HepG2 (cell line): ENCODE data around the gene BEGAIN. TPM values are rescaled to one million over a fixed set of nuclear protein-coding genes. Genes with fewer than 3 reads are reported as not detected.

Experiments
- ATAC-seq: fragments of 200-7000 bp; cut with Tn5 transposase; 3 replicates; pipeline ENCODE4 v1.9.1; 2020; ENCODE audit warnings: mild to moderate bottlenecking, moderate library complexity
- BruUV-seq: library from RNA; stranded (reverse); fragments of 400-500 nt; replicated peaks from 2 replicates; lab custom pipeline; 2021; lab: Mats Ljungman, UMichigan
- CTCF ChIA-PET: fragments of 300-600 bp; formaldehyde crosslinking; extraction: SDS; loops from one replicate; lab custom pipeline; 2021; ENCODE audit warnings: low total read pairs, inconsistent platforms, low intra/inter-chr PET ratio; lab: Yijun Ruan, JAX
- POLR2A ChIA-PET: fragments of 350-600 bp; sonication (Branson Sonifier 250); formaldehyde crosslinking; loops from one replicate; lab custom pipeline; 2020; ENCODE audit warnings: antibody characterized with exemption, inconsistent platforms; lab: Yijun Ruan, JAX
- DNase-seq: peaks from one replicate; pipeline ENCODE4 v3.0.0-alpha.2; 2015; ENCODE audit warnings: low spot score
- FAIRE-seq: peaks from 3 replicates; lab custom pipeline; 2011; peaks lifted over from hg19 to GRCh38; lab: Jason Lieb, UNC
- H2AFZ ChIP-seq: one replicate; pipeline ENCODE4 v1.6.1; 2011; ENCODE audit warnings: low read length, inconsistent platforms
- H3K27ac ChIP-seq: fragments of 300-600 bp; 3 replicates; pipeline ENCODE4 v1.8.0; 2011; ENCODE audit warnings: mixed run types, mild to moderate bottlenecking, mixed read lengths, low read length, inconsistent platforms; ENCODE audit not compliant: insufficient read depth; ENCODE audit errors: extremely low read length
- H3K27me3 ChIP-seq, 2 experiments: fragments of 200-600 bp in 1 of 2; 2 replicates in 1 of 2; 3 replicates in 1 of 2; pipeline versions ENCODE4 v1.6.0 to v1.8.0; 2011; ENCODE audit warnings: low read length in 2 of 2, mild to moderate bottlenecking in 2 of 2, moderate library complexity in 2 of 2, inconsistent platforms in 1 of 2; ENCODE audit not compliant: insufficient read depth in 2 of 2, control insufficient read depth in 1 of 2
- H3K36me3 ChIP-seq, 2 experiments: fragments of 200-600 bp in 1 of 2; replicated peaks in 1 of 2; 2 replicates in 1 of 2; 3 replicates in 1 of 2; pipeline versions ENCODE4 v1.5.1 to v1.8.0; 2011; ENCODE audit warnings: low read length in 2 of 2, inconsistent platforms in 1 of 2; ENCODE audit not compliant: insufficient read depth in 2 of 2, control insufficient read depth in 1 of 2
- H3K4me1 ChIP-seq: 2 replicates; pipeline ENCODE4 v1.5.1; 2012; ENCODE audit warnings: low read length, inconsistent platforms; ENCODE audit not compliant: insufficient read depth
- H3K4me2 ChIP-seq: 2 replicates; pipeline ENCODE4 v1.6.0; 2011; ENCODE audit warnings: low read depth, low read length, inconsistent platforms
- H3K4me3 ChIP-seq, 3 experiments: fragments of 200-600 bp in 1 of 3; sonication (generic), shearing (Covaris generic) in 1 of 3; replicated peaks in 1 of 3; 2 replicates each; pipeline ENCODE4 v1.5.1; 2011 to 2016; ENCODE audit warnings: low read length in 3 of 3, inconsistent platforms in 2 of 3, low read depth in 2 of 3, mild to moderate bottlenecking in 2 of 3, control low read depth in 1 of 3, mixed read lengths in 1 of 3; ENCODE audit not compliant: insufficient read depth in 1 of 3
- H3K79me2 ChIP-seq: one replicate; pipeline ENCODE4 v1.6.1; 2011; ENCODE audit warnings: low read length, inconsistent platforms; ENCODE audit not compliant: insufficient read depth
- H3K9ac ChIP-seq: 2 replicates; pipeline ENCODE4 v1.6.0; 2011; ENCODE audit warnings: mild to moderate bottlenecking, low read depth, low read length, inconsistent platforms; ENCODE audit not compliant: insufficient read depth
- H3K9me3 ChIP-seq: 2 replicates; pipeline ENCODE4 v1.5.1; 2012; ENCODE audit warnings: mild to moderate bottlenecking, low read length
- H4K20me1 ChIP-seq: 2 replicates; pipeline ENCODE4 v1.6.0; 2011; ENCODE audit warnings: inconsistent platforms, mild to moderate bottlenecking, low read length, moderate library complexity; ENCODE audit not compliant: insufficient read depth
- ARNT ChIP-seq: fragments of 450-650 bp; IDR thresholded peaks from 2 replicates; pipeline ENCODE4 v1.6.1; 2017
- DMAP1 ChIP-seq: IDR thresholded peaks from 2 replicates; pipeline ENCODE4 v1.6.1; 2016
- ERF ChIP-seq: IDR thresholded peaks from 2 replicates; pipeline ENCODE4 v1.6.1; 2018; ENCODE audit warnings: missing biosample characterization, missing genetic modification reagents
- HES4 ChIP-seq: sonication (generic); formaldehyde crosslinking; IDR thresholded peaks from 2 replicates; pipeline ENCODE4 v1.9.0; 2021; ENCODE audit warnings: mild to moderate bottlenecking, missing genetic modification reagents, borderline replicate concordance
- NR1H2 ChIP-seq: sonication (generic); formaldehyde crosslinking; IDR thresholded peaks from 2 replicates; pipeline ENCODE4 v1.8.1; 2022; ENCODE audit warnings: low read depth, missing genetic modification reagents, borderline replicate concordance
- TEAD3 ChIP-seq: optimal IDR thresholded peaks from 2 replicates; pipeline ENCODE3; 2016; ENCODE audit warnings: borderline replicate concordance
- U2AF1 ChIP-seq: fragments of 200-400 bp; formaldehyde crosslinking; optimal IDR thresholded peaks from 2 replicates; pipeline ENCODE3; 2017; ENCODE audit warnings: mild to moderate bottlenecking, low read depth, low read length
- ZNF556 ChIP-seq: sonication (generic); formaldehyde crosslinking; IDR thresholded peaks from 2 replicates; pipeline ENCODE4 v1.4.0; 2020; ENCODE audit warnings: mild to moderate bottlenecking, missing genetic modification reagents, borderline replicate concordance
- ZNF749 ChIP-seq: sonication (generic); formaldehyde crosslinking; IDR thresholded peaks from 2 replicates; pipeline ENCODE4 v1.8.0; 2022; ENCODE audit warnings: mild to moderate bottlenecking, missing genetic modification reagents, moderate library complexity, borderline replicate concordance
- WGBS: methylation state at CpG from one replicate; pipeline ENCODE4 v1.1.6; 2017; ENCODE audit warnings: low lambda C conversion rate; 5-methylcytosine and 5-hydroxymethylcytosine counted together
- in situ Hi-C: cut with HindIII; loops from 2 replicates; pipeline ENCODE4 v1.10.0; 2017; ENCODE audit warnings: low pct_unique_long_range_greater_than_20kb; ENCODE audit not compliant: extremely low pct_ligation_motif_present
- intact Hi-C: fragments of 100-400 bp; cut with micrococcal nuclease; formaldehyde crosslinking; loops from one replicate; pipeline ENCODE4 v1.10.0; 2022; ENCODE audit not compliant: unreplicated experiment
- polyA plus RNA-seq, 8 experiments: library from polyadenylated mRNA; depleted of rRNA in 3 of 8; stranded (reverse) in 7 of 8; unstranded in 1 of 8; fragments of >200 nt; fragmentation: Illumina TruSeq in 4 of 8; extraction: Trizol in 4 of 8; gene quantifications; 2 replicates each; pipeline versions ENCODE4 v1.2.1 to v1.2.3, GENCODE V29; 2011 to 2016; ENCODE audit warnings: low read depth in 4 of 8, missing spikeins in 1 of 8, mixed read lengths in 1 of 8; ENCODE audit not compliant: insufficient read depth in 1 of 8
- total RNA-seq, 5 experiments: library from RNA; depleted of rRNA; stranded (reverse); fragments of >200 nt; fragmentation: Illumina TruSeq; extraction: Trizol; gene quantifications; 2 replicates each; pipeline ENCODE4 v1.2.3, GENCODE V29; 2016; ENCODE audit warnings: low read depth in 1 of 5
- TF ChIP-seq, protein P1 (sequence below): sonication (generic); formaldehyde crosslinking; IDR thresholded peaks from 2 replicates; pipeline ENCODE4 v1.4.0; 2020; ENCODE audit warnings: mild to moderate bottlenecking, missing genetic modification reagents
- TF ChIP-seq, protein P2 (sequence below): sonication (generic); formaldehyde crosslinking; conservative IDR thresholded peaks from 2 replicates; pipeline ENCODE4 v1.4.0; 2020; ENCODE audit warnings: missing genetic modification reagents
- TF ChIP-seq, protein P3 (sequence below): sonication (generic); formaldehyde crosslinking; IDR thresholded peaks from 2 replicates; pipeline ENCODE4 v1.5.0; 2020; ENCODE audit warnings: mild to moderate bottlenecking, missing genetic modification reagents
- TF ChIP-seq, protein P4 (sequence below): sonication (generic); formaldehyde crosslinking; IDR thresholded peaks from 2 replicates; pipeline ENCODE4 v1.5.0; 2020; ENCODE audit warnings: mild to moderate bottlenecking, missing genetic modification reagents
- TF ChIP-seq, protein P5 (sequence below): sonication (generic); formaldehyde crosslinking; IDR thresholded peaks from 2 replicates; pipeline ENCODE4 v1.5.0; 2020; ENCODE audit warnings: mild to moderate bottlenecking, missing genetic modification reagents, moderate library complexity

BEGAIN gene
- total and polyA plus RNA-seq, 2 of the 13 experiments (the other 11 are each of a cell fraction or from before 2014, with no cell fraction given), result not detected

DNA sequence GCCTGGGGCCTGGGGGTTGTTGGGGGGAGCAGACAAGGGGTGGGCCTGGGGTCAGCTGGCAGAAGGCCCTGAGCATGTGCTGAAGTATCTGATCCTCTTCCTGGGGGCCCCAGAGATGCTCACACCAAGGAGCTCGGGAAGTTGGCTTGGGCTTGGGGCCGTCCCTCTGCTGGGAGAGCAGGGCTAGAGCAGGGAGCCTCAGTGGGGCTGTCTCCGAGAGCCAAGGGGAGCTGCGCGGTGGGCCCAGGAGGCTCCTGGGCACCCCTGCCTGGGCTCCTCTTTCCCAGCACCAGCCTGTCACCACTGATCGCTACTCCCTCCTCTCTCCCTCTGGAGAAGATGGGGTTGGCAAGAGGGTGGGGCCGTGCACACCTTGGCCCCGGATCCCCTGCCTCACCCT is 28.3 kb downstream of the BEGAIN start (continued):
- TF ChIP-seq, protein P1, sequence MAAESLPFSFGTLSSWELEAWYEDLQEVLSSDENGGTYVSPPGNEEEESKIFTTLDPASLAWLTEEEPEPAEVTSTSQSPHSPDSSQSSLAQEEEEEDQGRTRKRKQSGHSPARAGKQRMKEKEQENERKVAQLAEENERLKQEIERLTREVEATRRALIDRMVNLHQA, result no peak

DNA sequence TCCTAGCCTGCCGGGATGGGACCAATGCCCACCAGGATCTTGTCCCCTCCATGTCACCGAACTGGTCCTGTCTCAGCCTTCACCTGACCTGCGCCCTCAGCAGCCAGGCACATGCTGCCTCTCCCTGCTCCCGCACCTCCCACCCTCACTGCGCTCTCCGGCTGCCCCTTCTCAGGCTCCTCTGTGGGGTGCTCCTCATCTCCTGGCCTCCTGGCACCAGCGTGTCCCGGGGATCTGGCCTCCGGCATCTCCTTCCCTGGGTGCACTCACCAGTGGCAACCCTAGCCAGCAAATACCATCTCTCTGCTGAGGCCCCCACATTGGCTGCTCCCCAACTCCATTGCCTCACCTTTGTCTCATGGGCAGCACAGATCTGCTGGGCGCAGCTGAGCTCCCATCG is 29.0 kb downstream of the BEGAIN start:
- DNase-seq (no peak), ATAC-seq (no peak), FAIRE-seq (no peak)
- Histone ChIP-seq H3K9ac (no peak overlapping the region), H3K4me2 (no peak overlapping the region), H3K9me3 (no peaks in the 10 kb centered on the region), H4K20me1 (0 out of 2 replicates have a peak, but pooled peaks cover 4% of the 10 kb centered on the region), H2AFZ (no peak overlapping the region), H3K27ac (no peak overlapping the region), H3K4me3 (no peak overlapping the region), H3K36me3 (no peaks in the 10 kb centered on the region), H3K79me2 (no peaks in the 10 kb centered on the region), H3K4me1 (no peaks in the 10 kb centered on the region), H3K27me3 (peaks cover 29 to 98% of the 10 kb centered on the region in 2 experiments)
- ChIA-PET CTCF (no interaction called here), POLR2A (no interaction called here)
- BruUV-seq, result no TSS peak
- 21% methylated on average over 11 of the region's 11 CpGs for WGBS
- intact Hi-C loops, result no loop called here
- in situ Hi-C loops, result no loop called here
- TF ChIP-seq U2AF1 (no peak), ZNF556 (CRISPR knock-in tag) (no peak), HES4 (CRISPR knock-in tag) (no peak), ZNF749 (CRISPR knock-in tag) (no peak), NR1H2 (CRISPR knock-in tag) (no peak), ERF (no peak), TEAD3 (CRISPR knock-in tag) (no peak), ARNT (no peak), DMAP1 (CRISPR knock-in tag) (no peak)
- TF ChIP-seq, protein P2, sequence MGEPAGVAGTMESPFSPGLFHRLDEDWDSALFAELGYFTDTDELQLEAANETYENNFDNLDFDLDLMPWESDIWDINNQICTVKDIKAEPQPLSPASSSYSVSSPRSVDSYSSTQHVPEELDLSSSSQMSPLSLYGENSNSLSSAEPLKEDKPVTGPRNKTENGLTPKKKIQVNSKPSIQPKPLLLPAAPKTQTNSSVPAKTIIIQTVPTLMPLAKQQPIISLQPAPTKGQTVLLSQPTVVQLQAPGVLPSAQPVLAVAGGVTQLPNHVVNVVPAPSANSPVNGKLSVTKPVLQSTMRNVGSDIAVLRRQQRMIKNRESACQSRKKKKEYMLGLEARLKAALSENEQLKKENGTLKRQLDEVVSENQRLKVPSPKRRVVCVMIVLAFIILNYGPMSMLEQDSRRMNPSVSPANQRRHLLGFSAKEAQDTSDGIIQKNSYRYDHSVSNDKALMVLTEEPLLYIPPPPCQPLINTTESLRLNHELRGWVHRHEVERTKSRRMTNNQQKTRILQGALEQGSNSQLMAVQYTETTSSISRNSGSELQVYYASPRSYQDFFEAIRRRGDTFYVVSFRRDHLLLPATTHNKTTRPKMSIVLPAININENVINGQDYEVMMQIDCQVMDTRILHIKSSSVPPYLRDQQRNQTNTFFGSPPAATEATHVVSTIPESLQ (CRISPR knock-in tag), result no peak
- TF ChIP-seq, protein P3, sequence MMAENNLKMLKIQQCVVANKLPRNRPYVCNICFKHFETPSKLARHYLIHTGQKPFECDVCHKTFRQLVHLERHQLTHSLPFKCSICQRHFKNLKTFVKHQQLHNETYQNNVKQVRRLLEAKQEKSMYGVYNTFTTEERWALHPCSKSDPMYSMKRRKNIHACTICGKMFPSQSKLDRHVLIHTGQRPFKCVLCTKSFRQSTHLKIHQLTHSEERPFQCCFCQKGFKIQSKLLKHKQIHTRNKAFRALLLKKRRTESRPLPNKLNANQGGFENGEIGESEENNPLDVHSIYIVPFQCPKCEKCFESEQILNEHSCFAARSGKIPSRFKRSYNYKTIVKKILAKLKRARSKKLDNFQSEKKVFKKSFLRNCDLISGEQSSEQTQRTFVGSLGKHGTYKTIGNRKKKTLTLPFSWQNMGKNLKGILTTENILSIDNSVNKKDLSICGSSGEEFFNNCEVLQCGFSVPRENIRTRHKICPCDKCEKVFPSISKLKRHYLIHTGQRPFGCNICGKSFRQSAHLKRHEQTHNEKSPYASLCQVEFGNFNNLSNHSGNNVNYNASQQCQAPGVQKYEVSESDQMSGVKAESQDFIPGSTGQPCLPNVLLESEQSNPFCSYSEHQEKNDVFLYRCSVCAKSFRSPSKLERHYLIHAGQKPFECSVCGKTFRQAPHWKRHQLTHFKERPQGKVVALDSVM, result no peak
- TF ChIP-seq, protein P4, sequence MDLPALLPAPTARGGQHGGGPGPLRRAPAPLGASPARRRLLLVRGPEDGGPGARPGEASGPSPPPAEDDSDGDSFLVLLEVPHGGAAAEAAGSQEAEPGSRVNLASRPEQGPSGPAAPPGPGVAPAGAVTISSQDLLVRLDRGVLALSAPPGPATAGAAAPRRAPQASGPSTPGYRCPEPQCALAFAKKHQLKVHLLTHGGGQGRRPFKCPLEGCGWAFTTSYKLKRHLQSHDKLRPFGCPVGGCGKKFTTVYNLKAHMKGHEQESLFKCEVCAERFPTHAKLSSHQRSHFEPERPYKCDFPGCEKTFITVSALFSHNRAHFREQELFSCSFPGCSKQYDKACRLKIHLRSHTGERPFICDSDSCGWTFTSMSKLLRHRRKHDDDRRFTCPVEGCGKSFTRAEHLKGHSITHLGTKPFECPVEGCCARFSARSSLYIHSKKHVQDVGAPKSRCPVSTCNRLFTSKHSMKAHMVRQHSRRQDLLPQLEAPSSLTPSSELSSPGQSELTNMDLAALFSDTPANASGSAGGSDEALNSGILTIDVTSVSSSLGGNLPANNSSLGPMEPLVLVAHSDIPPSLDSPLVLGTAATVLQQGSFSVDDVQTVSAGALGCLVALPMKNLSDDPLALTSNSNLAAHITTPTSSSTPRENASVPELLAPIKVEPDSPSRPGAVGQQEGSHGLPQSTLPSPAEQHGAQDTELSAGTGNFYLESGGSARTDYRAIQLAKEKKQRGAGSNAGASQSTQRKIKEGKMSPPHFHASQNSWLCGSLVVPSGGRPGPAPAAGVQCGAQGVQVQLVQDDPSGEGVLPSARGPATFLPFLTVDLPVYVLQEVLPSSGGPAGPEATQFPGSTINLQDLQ (CRISPR knock-in tag), result no peak
- TF ChIP-seq, protein P5, sequence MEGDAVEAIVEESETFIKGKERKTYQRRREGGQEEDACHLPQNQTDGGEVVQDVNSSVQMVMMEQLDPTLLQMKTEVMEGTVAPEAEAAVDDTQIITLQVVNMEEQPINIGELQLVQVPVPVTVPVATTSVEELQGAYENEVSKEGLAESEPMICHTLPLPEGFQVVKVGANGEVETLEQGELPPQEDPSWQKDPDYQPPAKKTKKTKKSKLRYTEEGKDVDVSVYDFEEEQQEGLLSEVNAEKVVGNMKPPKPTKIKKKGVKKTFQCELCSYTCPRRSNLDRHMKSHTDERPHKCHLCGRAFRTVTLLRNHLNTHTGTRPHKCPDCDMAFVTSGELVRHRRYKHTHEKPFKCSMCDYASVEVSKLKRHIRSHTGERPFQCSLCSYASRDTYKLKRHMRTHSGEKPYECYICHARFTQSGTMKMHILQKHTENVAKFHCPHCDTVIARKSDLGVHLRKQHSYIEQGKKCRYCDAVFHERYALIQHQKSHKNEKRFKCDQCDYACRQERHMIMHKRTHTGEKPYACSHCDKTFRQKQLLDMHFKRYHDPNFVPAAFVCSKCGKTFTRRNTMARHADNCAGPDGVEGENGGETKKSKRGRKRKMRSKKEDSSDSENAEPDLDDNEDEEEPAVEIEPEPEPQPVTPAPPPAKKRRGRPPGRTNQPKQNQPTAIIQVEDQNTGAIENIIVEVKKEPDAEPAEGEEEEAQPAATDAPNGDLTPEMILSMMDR, result no peak
